ENCODE data around the gene MRPL44.

The MRPL44 gene

DNA sequence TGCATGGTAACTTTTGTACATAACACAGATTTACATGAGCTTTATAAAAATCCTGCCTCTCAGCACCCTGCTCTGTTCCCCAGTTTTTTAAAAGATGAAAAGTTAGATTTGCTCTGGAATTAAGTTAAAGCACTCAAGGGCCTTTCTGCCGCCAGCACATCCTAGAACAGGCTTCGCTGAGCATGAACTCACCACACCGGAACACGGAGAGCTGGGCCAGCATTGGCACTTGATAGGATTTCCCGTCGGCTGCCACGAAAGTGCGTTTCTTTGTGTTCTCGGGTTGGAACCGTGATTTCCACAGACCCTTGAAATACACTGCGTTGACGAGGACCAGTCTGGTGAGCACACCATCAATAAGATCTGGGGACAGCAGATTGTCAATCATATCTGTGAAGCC is 34.3 kb downstream of the MRPL44 start:
- H3K4me1 ChIP-seq (ENCODE audit: insufficient read depth, low read length, severe bottlenecking), result no peaks in the 10 kb centered on the region
- H3K4me2 ChIP-seq (ENCODE audit: low read length), result no peak overlapping the region
- no peaks in the 10 kb centered on the region for H3K27me3 ChIP-seq (ENCODE audit: insufficient read depth, low read length)
- no peaks in the 10 kb centered on the region for H3K79me2 ChIP-seq (ENCODE audit: insufficient read depth, low read length)
- H3K36me3 ChIP-seq (ENCODE audit: insufficient read depth, low read length), result no peaks in the 10 kb centered on the region
- no peaks in the 10 kb centered on the region for H3K9me3 ChIP-seq (ENCODE audit: low read length)
- no peaks in the 10 kb centered on the region for H4K20me1 ChIP-seq (ENCODE audit: insufficient read depth, low read length)
- no peak overlapping the region for H2AFZ ChIP-seq (ENCODE audit: low read length)
- TF ChIP-seq EZH2 (IDR thresholded peaks at IDR 0.05; ENCODE audit: borderline replicate concordance, low read length), result no peak
- TF ChIP-seq, protein P1, sequence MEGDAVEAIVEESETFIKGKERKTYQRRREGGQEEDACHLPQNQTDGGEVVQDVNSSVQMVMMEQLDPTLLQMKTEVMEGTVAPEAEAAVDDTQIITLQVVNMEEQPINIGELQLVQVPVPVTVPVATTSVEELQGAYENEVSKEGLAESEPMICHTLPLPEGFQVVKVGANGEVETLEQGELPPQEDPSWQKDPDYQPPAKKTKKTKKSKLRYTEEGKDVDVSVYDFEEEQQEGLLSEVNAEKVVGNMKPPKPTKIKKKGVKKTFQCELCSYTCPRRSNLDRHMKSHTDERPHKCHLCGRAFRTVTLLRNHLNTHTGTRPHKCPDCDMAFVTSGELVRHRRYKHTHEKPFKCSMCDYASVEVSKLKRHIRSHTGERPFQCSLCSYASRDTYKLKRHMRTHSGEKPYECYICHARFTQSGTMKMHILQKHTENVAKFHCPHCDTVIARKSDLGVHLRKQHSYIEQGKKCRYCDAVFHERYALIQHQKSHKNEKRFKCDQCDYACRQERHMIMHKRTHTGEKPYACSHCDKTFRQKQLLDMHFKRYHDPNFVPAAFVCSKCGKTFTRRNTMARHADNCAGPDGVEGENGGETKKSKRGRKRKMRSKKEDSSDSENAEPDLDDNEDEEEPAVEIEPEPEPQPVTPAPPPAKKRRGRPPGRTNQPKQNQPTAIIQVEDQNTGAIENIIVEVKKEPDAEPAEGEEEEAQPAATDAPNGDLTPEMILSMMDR (IDR thresholded peaks at IDR 0.05; ENCODE audit: low read length), result no peak
- H3F3A ChIP-seq (ENCODE audit: insufficient read depth, low read length), result no peaks in the 10 kb centered on the region
- H3K9me2 ChIP-seq (ENCODE audit: low read depth, low read length), result no peaks in the 10 kb centered on the region
- H3K9ac ChIP-seq (ENCODE audit: low read length), result no peak overlapping the region
- H3K27ac ChIP-seq (ENCODE audit: low read depth, low read length, poor library complexity, severe bottlenecking), result no peak overlapping the region
- no peak overlapping the region for H3K4me3 ChIP-seq (ENCODE audit: low read depth, low read length, poor library complexity, severe bottlenecking)

DNA sequence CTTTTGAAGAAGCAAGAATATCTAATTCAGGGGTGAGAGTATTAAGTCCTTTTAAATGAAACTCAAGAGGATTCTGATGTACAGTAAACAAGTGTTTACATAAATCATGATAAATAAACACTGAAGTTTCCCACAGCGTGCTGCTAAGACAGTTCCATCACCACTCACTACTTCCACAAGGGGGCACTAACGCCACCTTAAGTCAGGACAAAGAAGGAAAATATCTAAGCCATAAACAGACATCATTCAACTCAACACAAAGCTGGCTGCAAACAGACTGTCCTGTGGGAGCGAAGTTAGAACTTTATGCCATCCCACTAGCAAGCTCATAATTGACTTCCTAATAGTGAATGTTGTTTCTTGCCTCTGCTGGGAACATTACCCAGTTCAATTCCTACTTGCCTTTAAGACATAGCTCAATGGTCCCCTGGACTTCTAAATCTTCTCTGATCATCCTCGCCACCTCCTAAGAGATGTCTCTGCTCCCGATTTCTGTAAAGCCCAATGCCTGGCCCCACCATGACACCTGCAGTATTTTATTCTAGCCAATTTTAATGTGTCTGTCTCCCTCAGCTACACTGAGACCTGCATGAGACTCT is 36.5 kb downstream of the MRPL44 start:
- Histone ChIP-seq H3K79me2 (ENCODE audit: insufficient read depth, low read length) (no peaks in the 10 kb centered on the region), H3K9me2 (ENCODE audit: low read depth, low read length) (no peaks in the 10 kb centered on the region), H3K27me3 (ENCODE audit: insufficient read depth, low read length) (no peaks in the 10 kb centered on the region), H3K4me2 (ENCODE audit: low read length) (no peak overlapping the region), H3F3A (ENCODE audit: insufficient read depth, low read length) (no peaks in the 10 kb centered on the region), H2AFZ (ENCODE audit: low read length) (no peak overlapping the region), H3K36me3 (ENCODE audit: insufficient read depth, low read length) (no peaks in the 10 kb centered on the region), H3K9me3 (ENCODE audit: low read length) (no peaks in the 10 kb centered on the region), H3K9ac (ENCODE audit: low read length) (no peak overlapping the region), H4K20me1 (ENCODE audit: insufficient read depth, low read length) (no peaks in the 10 kb centered on the region), H3K27ac (ENCODE audit: low read depth, low read length, poor library complexity, severe bottlenecking) (no peak overlapping the region), H3K4me3 (ENCODE audit: low read depth, low read length, poor library complexity, severe bottlenecking) (no peak overlapping the region), H3K4me1 (ENCODE audit: insufficient read depth, low read length, severe bottlenecking) (no peaks in the 10 kb centered on the region)
- no peak for TF ChIP-seq EZH2 (IDR thresholded peaks at IDR 0.05; ENCODE audit: borderline replicate concordance, low read length)
- TF ChIP-seq, protein P1 (IDR thresholded peaks at IDR 0.05; ENCODE audit: low read length), result peak; percentile 76

DNA sequence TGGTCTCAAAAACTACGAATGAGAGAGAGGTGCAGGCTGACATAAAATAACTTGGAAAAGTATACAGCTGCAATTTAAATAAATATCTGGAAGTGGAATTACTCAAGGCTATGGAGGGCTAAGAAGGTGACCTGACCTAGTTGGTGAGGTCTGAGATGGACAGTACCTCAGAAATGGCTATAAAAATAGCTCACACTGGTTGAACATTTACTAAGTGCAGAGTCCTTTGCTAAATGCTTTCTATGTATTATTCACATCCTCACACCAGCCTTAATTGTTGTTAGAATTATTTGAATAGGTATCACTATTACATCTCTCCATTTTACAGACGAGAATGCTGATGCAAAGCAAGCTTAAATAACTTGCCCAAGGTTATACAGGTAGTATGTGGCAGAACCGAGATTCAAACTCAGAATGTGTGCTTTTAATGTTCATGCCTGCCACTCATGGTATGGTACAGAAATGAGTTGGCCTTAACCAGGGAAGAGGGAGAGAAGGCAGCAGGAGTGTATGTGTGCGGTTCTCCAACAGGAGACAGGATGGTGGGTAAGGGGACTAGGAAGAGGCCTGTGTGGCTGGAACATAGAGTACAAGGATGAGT is 37.4 kb downstream of the MRPL44 start:
- Histone ChIP-seq H3K4me2 (ENCODE audit: low read length) (no peak overlapping the region), H3F3A (ENCODE audit: insufficient read depth, low read length) (no peaks in the 10 kb centered on the region), H3K4me1 (ENCODE audit: insufficient read depth, low read length, severe bottlenecking) (no peaks in the 10 kb centered on the region), H3K4me3 (ENCODE audit: low read depth, low read length, poor library complexity, severe bottlenecking) (no peak overlapping the region), H3K9ac (ENCODE audit: low read length) (no peak overlapping the region), H3K9me3 (ENCODE audit: low read length) (no peaks in the 10 kb centered on the region), H2AFZ (ENCODE audit: low read length) (no peak overlapping the region), H4K20me1 (ENCODE audit: insufficient read depth, low read length) (no peaks in the 10 kb centered on the region), H3K79me2 (ENCODE audit: insufficient read depth, low read length) (no peaks in the 10 kb centered on the region), H3K9me2 (ENCODE audit: low read depth, low read length) (no peaks in the 10 kb centered on the region), H3K27ac (ENCODE audit: low read depth, low read length, poor library complexity, severe bottlenecking) (no peak overlapping the region), H3K36me3 (ENCODE audit: insufficient read depth, low read length) (no peaks in the 10 kb centered on the region), H3K27me3 (ENCODE audit: insufficient read depth, low read length) (no peaks in the 10 kb centered on the region)
- TF ChIP-seq, protein P1 (IDR thresholded peaks at IDR 0.05; ENCODE audit: low read length), result no peak
- TF ChIP-seq EZH2 (IDR thresholded peaks at IDR 0.05; ENCODE audit: borderline replicate concordance, low read length), result no peak

Data from OCI-LY1 (cell line).